ENCODE results near the gene CDC37. TPM values are rescaled to one million over a fixed set of nuclear protein-coding genes. Genes with fewer than 3 reads are reported as not detected.

Gene CDC37
- polyA plus RNA-seq, 1 donor (not counting 4 experiments of a cell fraction or from before 2014, with no cell fraction given): 376 TPM

DNA sequence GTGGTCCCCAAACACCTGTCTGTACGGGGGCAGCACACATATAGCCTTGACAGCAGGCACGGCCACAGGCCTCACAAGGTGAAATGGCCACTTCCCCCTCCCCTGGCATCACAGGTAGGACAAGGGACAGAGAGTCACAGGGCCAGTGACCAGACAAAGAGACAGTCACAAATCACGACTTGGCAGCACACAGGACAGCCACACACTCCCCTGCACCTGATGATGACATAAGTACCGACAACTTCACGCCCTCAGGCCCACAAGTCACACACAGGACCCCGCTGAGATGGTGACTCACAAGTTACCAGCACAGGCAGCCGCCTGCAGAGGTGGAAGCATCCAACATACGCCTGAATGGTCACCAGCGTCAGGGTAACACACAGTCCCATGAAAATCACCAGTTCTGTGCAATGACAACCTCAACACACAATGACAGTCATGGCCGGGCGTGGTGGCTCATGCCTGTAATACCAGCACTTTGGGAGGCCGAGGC, 39.5 kb downstream of the CDC37 start:
- Histone ChIP-seq H3K9me3 (ENCODE audit: control insufficient read depth, low read depth, low read length) (no peaks in the 10 kb centered on the region), H3K9me1 (ENCODE audit: control insufficient read depth, extremely low read depth, insufficient read depth, low read length) (peaks cover 3% of the 10 kb centered on the region), H3K27me3 (ENCODE audit: control insufficient read depth, extremely low read depth, insufficient read depth, low read length) (no peaks in the 10 kb centered on the region), H3K4me2 (ENCODE audit: control insufficient read depth, extremely low read depth, insufficient read depth, low read depth, low read length) (no peak overlapping the region), H3K36me3 (ENCODE audit: control insufficient read depth in 2 of 2, extremely low read depth in 1 of 2, insufficient read depth in 2 of 2, low read length in 2 of 2) (peaks cover 14 to 26% of the 10 kb centered on the region in 2 experiments), H3K79me2 (ENCODE audit: control insufficient read depth, insufficient read depth, low read length) (no peaks in the 10 kb centered on the region), H4K20me1 (ENCODE audit: control insufficient read depth, extremely low read depth, insufficient read depth, low read length) (peaks cover 5% of the 10 kb centered on the region), H3K27ac (ENCODE audit: control insufficient read depth, insufficient read depth, low read length) (no peak overlapping the region), H3K9ac (ENCODE audit: control insufficient read depth, extremely low read depth, insufficient read depth, low read length) (no peak overlapping the region), H2AFZ (ENCODE audit: control insufficient read depth, low read length) (no peak overlapping the region), H3K4me3 (ENCODE audit: control insufficient read depth in 2 of 3, extremely low read depth in 1 of 3, insufficient read depth in 2 of 3, low read depth in 1 of 3, low read length in 3 of 3) (no peak overlapping the region), H3K4me1 (ENCODE audit: control insufficient read depth, extremely low read depth, insufficient read depth, low read length) (no peaks in the 10 kb centered on the region)
- DNase-seq (ENCODE audit: low read depth, low spot score) (no peak), FAIRE-seq (no peak)
- no peak for TF ChIP-seq EZH2 (IDR thresholded peaks at IDR 0.05; ENCODE audit: low read length)
- TF ChIP-seq, protein P1, sequence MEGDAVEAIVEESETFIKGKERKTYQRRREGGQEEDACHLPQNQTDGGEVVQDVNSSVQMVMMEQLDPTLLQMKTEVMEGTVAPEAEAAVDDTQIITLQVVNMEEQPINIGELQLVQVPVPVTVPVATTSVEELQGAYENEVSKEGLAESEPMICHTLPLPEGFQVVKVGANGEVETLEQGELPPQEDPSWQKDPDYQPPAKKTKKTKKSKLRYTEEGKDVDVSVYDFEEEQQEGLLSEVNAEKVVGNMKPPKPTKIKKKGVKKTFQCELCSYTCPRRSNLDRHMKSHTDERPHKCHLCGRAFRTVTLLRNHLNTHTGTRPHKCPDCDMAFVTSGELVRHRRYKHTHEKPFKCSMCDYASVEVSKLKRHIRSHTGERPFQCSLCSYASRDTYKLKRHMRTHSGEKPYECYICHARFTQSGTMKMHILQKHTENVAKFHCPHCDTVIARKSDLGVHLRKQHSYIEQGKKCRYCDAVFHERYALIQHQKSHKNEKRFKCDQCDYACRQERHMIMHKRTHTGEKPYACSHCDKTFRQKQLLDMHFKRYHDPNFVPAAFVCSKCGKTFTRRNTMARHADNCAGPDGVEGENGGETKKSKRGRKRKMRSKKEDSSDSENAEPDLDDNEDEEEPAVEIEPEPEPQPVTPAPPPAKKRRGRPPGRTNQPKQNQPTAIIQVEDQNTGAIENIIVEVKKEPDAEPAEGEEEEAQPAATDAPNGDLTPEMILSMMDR (optimal IDR thresholded peaks at IDR 0.05 in 1 of 3, IDR thresholded peaks at IDR 0.05 in 1 of 3, conservative IDR thresholded peaks at IDR 0.05 in 1 of 3; ENCODE audit: extremely low read depth in 1 of 3, insufficient read depth in 2 of 3, low read length in 3 of 3): no peak
- dilution Hi-C loops (cut with MboI; ENCODE audit: extremely low pct_ligation_motif_present, low sequenced_read_pairs): no loop called here

DNA sequence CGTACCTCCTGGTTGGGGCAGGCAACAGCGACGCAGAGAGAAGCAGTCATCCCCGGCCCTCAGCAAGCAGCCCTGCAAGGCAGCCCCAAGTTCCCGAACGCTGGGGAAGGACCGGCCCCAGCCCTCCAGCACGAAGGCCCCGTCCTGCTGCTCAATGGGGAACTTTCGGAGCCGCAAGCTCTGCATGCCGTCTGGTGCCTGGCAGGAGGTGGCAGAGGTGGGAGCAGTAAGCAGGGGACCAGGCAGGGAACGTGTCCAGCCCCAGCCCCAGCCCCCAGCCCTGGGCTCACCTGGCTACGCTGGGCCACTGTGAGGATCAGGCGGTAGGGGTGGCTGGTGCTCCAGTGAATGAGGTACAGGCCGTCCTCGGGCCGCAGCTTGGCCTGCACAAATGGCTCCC, 41.1 kb downstream of the CDC37 start:
- Histone ChIP-seq H3K9ac (ENCODE audit: control insufficient read depth, extremely low read depth, insufficient read depth, low read length) (no peak overlapping the region), H3K36me3 (ENCODE audit: control insufficient read depth in 2 of 2, extremely low read depth in 1 of 2, insufficient read depth in 2 of 2, low read length in 2 of 2) (peaks cover 9 to 20% of the 10 kb centered on the region in 2 experiments)

More for the DNA sequence above, 41.1 kb downstream of the CDC37 start:
- Histone ChIP-seq H2AFZ (ENCODE audit: control insufficient read depth, low read length) (no peak overlapping the region), H3K27me3 (ENCODE audit: control insufficient read depth, extremely low read depth, insufficient read depth, low read length) (no peaks in the 10 kb centered on the region), H3K4me3 (ENCODE audit: control insufficient read depth in 2 of 3, extremely low read depth in 1 of 3, insufficient read depth in 2 of 3, low read depth in 1 of 3, low read length in 3 of 3) (no peak overlapping the region), H4K20me1 (ENCODE audit: control insufficient read depth, extremely low read depth, insufficient read depth, low read length) (peaks cover 5% of the 10 kb centered on the region), H3K4me1 (ENCODE audit: control insufficient read depth, extremely low read depth, insufficient read depth, low read length) (no peaks in the 10 kb centered on the region), H3K9me1 (ENCODE audit: control insufficient read depth, extremely low read depth, insufficient read depth, low read length) (peaks cover 3% of the 10 kb centered on the region), H3K4me2 (ENCODE audit: control insufficient read depth, extremely low read depth, insufficient read depth, low read depth, low read length) (no peak overlapping the region), H3K79me2 (ENCODE audit: control insufficient read depth, insufficient read depth, low read length) (no peaks in the 10 kb centered on the region), H3K27ac (ENCODE audit: control insufficient read depth, insufficient read depth, low read length) (no peak overlapping the region), H3K9me3 (ENCODE audit: control insufficient read depth, low read depth, low read length) (no peaks in the 10 kb centered on the region)
- dilution Hi-C loops (cut with MboI; ENCODE audit: extremely low pct_ligation_motif_present, low sequenced_read_pairs): no loop called here
- TF ChIP-seq, protein P1 (optimal IDR thresholded peaks at IDR 0.05 in 1 of 3, IDR thresholded peaks at IDR 0.05 in 1 of 3, conservative IDR thresholded peaks at IDR 0.05 in 1 of 3; ENCODE audit: extremely low read depth in 1 of 3, insufficient read depth in 2 of 3, low read length in 3 of 3): no peak
- TF ChIP-seq EZH2 (IDR thresholded peaks at IDR 0.05; ENCODE audit: low read length): no peak
- FAIRE-seq (no peak), DNase-seq (ENCODE audit: low read depth, low spot score) (no peak)
